GM23338 (cell line): ENCODE results near the gene EDARADD. TPM values are rescaled to one million over a fixed set of nuclear protein-coding genes. Genes with fewer than 3 reads are reported as not detected.

Source experiments
- polyA plus RNA-seq: library from polyadenylated mRNA; unstranded; fragments of >200 nt; fragmentation: Nextera tagmentation; extraction: Ambion mirVana; gene quantifications from 2 replicates; pipeline ENCODE4 v1.2.1, GENCODE V29; 2016
- total RNA-seq: library from RNA; depleted of rRNA; stranded (reverse); fragments of >200 nt; shearing (Covaris generic); gene quantifications from 2 replicates; pipeline ENCODE4 v1.2.3, GENCODE V29; 2014; rRNA removed

Gene EDARADD
- total and polyA plus RNA-seq, 2 experiments from 2014 or later = 3.7 to 4.4 TPM

Other genes starting within 250 kb of the EDARADD start
- 3.6 and 4.4 TPM in 2 replicates for gene ERO1B, start 112.3 kb upstream of the EDARADD start, total RNA-seq
- 2.4 and 2.6 TPM in 2 replicates for gene ERO1B, start 112.3 kb upstream of the EDARADD start, polyA plus RNA-seq
- gene LGALS8, start 129.7 kb downstream of the EDARADD start, total RNA-seq = 11.5 and 20.2 TPM in 2 replicates
- gene LGALS8, start 129.7 kb downstream of the EDARADD start, polyA plus RNA-seq = 10.1 and 10.5 TPM in 2 replicates
- gene HEATR1, start 210.2 kb downstream of the EDARADD start, total RNA-seq = 78.9 and 81.1 TPM in 2 replicates
- 13.2 and 17.2 TPM in 2 replicates for gene HEATR1, start 210.2 kb downstream of the EDARADD start, polyA plus RNA-seq